GM23338 (cell line): Measurements from ENCODE around the gene PGBD5. TPM values are rescaled to one million over a fixed set of nuclear protein-coding genes. Genes with fewer than 3 reads are reported as not detected.
"Not testable (repeated sequence)": the region's sequence is repeated elsewhere in the genome, so short reads cannot be mapped to it uniquely, and the experiment has no call there.

Source experiments
- ATAC-seq: fragments of 200-7000 bp; cut with Tn5 transposase; 3 replicates; pipeline ENCODE4 v1.9.1; 2020
- DNase-seq: peaks from one replicate; pipeline ENCODE4 v3.0.0-alpha.2; 2015; ENCODE audit warnings: low spot score
- H2AFZ ChIP-seq: fragments of 200-600 bp; sonication (generic); 2 replicates; pipeline ENCODE4 v1.8.0; 2016; ENCODE audit warnings: antibody characterized with exemption, mild to moderate bottlenecking, moderate library complexity
- H3F3A ChIP-seq: fragments of 200-600 bp; sonication (generic); replicated peaks from 2 replicates; pipeline ENCODE4 v1.8.0; 2017; ENCODE audit warnings: antibody characterized with exemption, mixed run types, low read depth
- H3K27ac ChIP-seq: fragments of 200-600 bp; sonication (generic); 2 replicates; pipeline ENCODE4 v1.6.1; 2016; ENCODE audit warnings: low read depth
- H3K27me3 ChIP-seq: fragments of 200-600 bp; sonication (generic); 2 replicates; pipeline ENCODE4 v1.8.0; 2016; ENCODE audit warnings: mild to moderate bottlenecking, mixed run types, moderate library complexity; ENCODE audit not compliant: insufficient read depth
- H3K36me3 ChIP-seq: fragments of 200-600 bp; sonication (generic); 2 replicates; pipeline ENCODE4 v1.8.0; 2016; ENCODE audit warnings: mild to moderate bottlenecking; ENCODE audit not compliant: insufficient read depth
- H3K4me1 ChIP-seq: fragments of 200-600 bp; sonication (generic); 2 replicates; pipeline ENCODE4 v1.8.0; 2016; ENCODE audit warnings: mild to moderate bottlenecking, moderate library complexity; ENCODE audit not compliant: insufficient read depth
- H3K4me2 ChIP-seq: fragments of 200-600 bp; sonication (generic); 2 replicates; pipeline ENCODE4 v1.7.1; 2017; ENCODE audit warnings: mixed run types
- H3K4me3 ChIP-seq: fragments of 200-600 bp; sonication (generic); 2 replicates; pipeline ENCODE4 v1.6.1; 2016; ENCODE audit warnings: mixed run types
- H3K79me2 ChIP-seq: fragments of 200-600 bp; sonication (generic); replicated peaks from 2 replicates; pipeline ENCODE4 v1.8.0; 2017; ENCODE audit warnings: mild to moderate bottlenecking; ENCODE audit not compliant: insufficient read depth
- H3K9me2 ChIP-seq: fragments of 200-600 bp; sonication (generic); 2 replicates; pipeline ENCODE4 v1.8.0; 2017; ENCODE audit not compliant: insufficient read depth
- H4K20me1 ChIP-seq: fragments of 200-600 bp; sonication (generic); replicated peaks from 2 replicates; pipeline ENCODE4 v1.8.0; 2017; ENCODE audit warnings: mild to moderate bottlenecking; ENCODE audit not compliant: insufficient read depth
- H3K27ac Mint-ChIP-seq: 2 replicates; pipeline ENCODE4 v1.8.0; 2020; ENCODE audit warnings: inconsistent platforms, mild to moderate bottlenecking, moderate library complexity, mixed read lengths
- H3K27me3 Mint-ChIP-seq: 3 replicates; pipeline ENCODE4 v1.8.0; 2022; ENCODE audit warnings: low read depth, mild to moderate bottlenecking, moderate library complexity, mixed read lengths, inconsistent platforms; ENCODE audit not compliant: insufficient read depth, poor library complexity
- H3K36me3 Mint-ChIP-seq: 3 replicates; pipeline ENCODE4 v1.8.0; 2021; ENCODE audit warnings: low read depth, mild to moderate bottlenecking, inconsistent platforms, moderate library complexity, mixed read lengths
- H3K4me1 Mint-ChIP-seq: 3 replicates; pipeline ENCODE4 v1.8.0; 2020; ENCODE audit warnings: mild to moderate bottlenecking, inconsistent platforms, mixed read lengths
- H3K4me3 Mint-ChIP-seq: 3 replicates; pipeline ENCODE4 v1.8.0; 2021; ENCODE audit warnings: moderate library complexity, mild to moderate bottlenecking, inconsistent platforms, mixed read lengths
- H3K9me3 Mint-ChIP-seq: 3 replicates; pipeline ENCODE4 v1.8.0; 2020; ENCODE audit warnings: moderate library complexity, mild to moderate bottlenecking, inconsistent platforms, mixed read lengths
- CREB1 ChIP-seq: fragments of 250-450 bp; sonication (Bioruptor Pico); IDR thresholded peaks from 2 replicates; pipeline ENCODE4 v1.5.0; 2020; ENCODE audit warnings: low read depth, mild to moderate bottlenecking, moderate library complexity
- EZH2phosphoT487 ChIP-seq: fragments of 200-600 bp; sonication (generic); IDR thresholded peaks from one replicate; pipeline ENCODE4 v1.8.1; 2018; ENCODE audit warnings: antibody characterized with exemption; ENCODE audit not compliant: unreplicated experiment
- JUNB ChIP-seq: IDR thresholded peaks from one replicate; pipeline ENCODE4 v1.6.1; 2016; ENCODE audit warnings: antibody characterized with exemption; ENCODE audit not compliant: unreplicated experiment
- POLR2AphosphoS5 ChIP-seq: IDR thresholded peaks from 2 replicates; pipeline ENCODE4 v1.6.1; 2016; ENCODE audit warnings: antibody characterized with exemption, low read depth
- long read RNA-seq: library from polyadenylated mRNA; unstranded; transcript quantifications from one replicate; pipeline ENCODE4 v2.0.0, GENCODE V29; 2020; ENCODE audit not compliant: unreplicated experiment
- polyA plus RNA-seq: library from polyadenylated mRNA; unstranded; fragments of >200 nt; fragmentation: Nextera tagmentation; extraction: Ambion mirVana; gene quantifications from 2 replicates; pipeline ENCODE4 v1.2.1, GENCODE V29; 2016
- total RNA-seq: library from RNA; depleted of rRNA; stranded (reverse); fragments of >200 nt; shearing (Covaris generic); gene quantifications from 2 replicates; pipeline ENCODE4 v1.2.3, GENCODE V29; 2014; rRNA removed
- TF ChIP-seq, protein P1 (sequence below): IDR thresholded peaks from one replicate; pipeline ENCODE4 v1.6.1; 2018; ENCODE audit warnings: antibody characterized with exemption; ENCODE audit not compliant: unreplicated experiment

PGBD5 gene
- total RNA-seq (16.6 and 17.0 TPM in 2 replicates), polyA plus RNA-seq (3.4 and 3.9 TPM in 2 replicates)
- long read RNA-seq, partial matches to known transcripts: 2 of 2 reads
- long read RNA-seq, other reads (novel, unspliced or antisense): 0 of 2 reads

DNA sequence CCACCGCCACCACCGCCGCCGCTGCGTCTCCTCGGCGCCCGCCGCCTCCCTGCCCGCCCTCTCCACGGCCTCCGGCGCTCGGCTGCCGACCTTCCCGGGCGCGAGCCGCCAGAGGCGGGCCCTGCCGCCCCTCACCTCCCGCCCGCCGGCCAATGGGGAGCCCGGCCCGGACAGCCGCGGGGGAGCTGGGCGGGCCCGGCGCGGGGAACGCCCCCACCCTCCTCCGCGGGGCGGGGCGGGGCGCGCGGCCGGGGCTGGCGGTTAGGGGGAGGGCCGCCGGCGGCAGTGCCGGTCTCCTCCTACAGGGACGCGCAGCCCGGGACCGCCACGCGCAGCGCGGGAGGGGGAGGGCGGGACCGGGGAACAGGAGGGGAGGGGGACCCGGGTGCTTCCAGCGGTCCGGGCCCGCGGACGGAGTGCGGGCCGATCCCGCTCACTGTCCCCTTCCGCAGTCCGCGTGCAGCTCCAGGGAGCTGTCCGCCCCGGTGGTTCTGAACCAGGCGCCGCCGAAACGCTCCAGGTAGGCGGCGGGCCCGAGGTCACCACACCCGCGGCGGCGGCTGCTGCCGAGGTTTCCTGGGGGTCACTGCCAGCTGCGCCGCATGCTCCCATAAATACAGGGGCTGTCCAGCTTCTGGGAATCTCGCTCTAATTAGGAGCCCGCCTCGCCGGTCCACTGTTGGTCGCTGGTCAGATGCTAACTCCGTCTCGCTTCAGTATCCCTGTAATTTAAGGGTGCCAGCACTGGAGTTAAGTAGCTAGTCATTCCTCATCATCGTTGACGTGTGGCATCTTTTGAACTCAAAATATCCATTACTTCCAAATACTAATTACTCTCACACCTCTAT, at the start of gene PGBD5:
TSS of gene PGBD5 (minus strand) at position 87 of the 848 bp plus-strand sequence. CDS start 404 bp downstream, outside the sequence.
- Histone ChIP-seq H3K4me3 (peak within 1 kb of the TSS; percentile 68), H3F3A (peaks cover 2% of the 10 kb centered on the region; the same call in 1 of the 2 replicates), H3K4me1 (peaks cover 55% of the 10 kb centered on the region), H3K79me2 (peaks cover 39% of the 10 kb centered on the region), H3K27me3 (peaks cover 20% of the 10 kb centered on the region), H3K36me3 (no peaks in the 10 kb centered on the region), H3K4me2 (peak within 1 kb of the TSS; percentile 94), H2AFZ (peak within 1 kb of the TSS; percentile 43; the same call in 1 of the 2 replicates), H3K27ac (peak within 1 kb of the TSS; percentile 80; the same call in 1 of the 2 replicates), H3K9me2 (no peaks in the 10 kb centered on the region), H4K20me1 (peaks cover 16% of the 10 kb centered on the region)
- Mint-ChIP-seq H3K27me3 (peaks cover 30% of the 10 kb centered on the region), H3K4me3 (peak within 1 kb of the TSS; percentile 89), H3K4me1 (peaks cover 63% of the 10 kb centered on the region), H3K36me3 (peaks cover 7% of the 10 kb centered on the region), H3K27ac (peak within 1 kb of the TSS; percentile 61), H3K9me3 (no peaks in the 10 kb centered on the region; the same call in 2 of the 3 replicates)
- DNase-seq: peak; percentile 86
- TF ChIP-seq EZH2phosphoT487 (no peak), JUNB (no peak), CREB1 (CRISPR knock-in tag) (no peak), POLR2AphosphoS5 (peak; percentile 57)
- TF ChIP-seq, protein P1, sequence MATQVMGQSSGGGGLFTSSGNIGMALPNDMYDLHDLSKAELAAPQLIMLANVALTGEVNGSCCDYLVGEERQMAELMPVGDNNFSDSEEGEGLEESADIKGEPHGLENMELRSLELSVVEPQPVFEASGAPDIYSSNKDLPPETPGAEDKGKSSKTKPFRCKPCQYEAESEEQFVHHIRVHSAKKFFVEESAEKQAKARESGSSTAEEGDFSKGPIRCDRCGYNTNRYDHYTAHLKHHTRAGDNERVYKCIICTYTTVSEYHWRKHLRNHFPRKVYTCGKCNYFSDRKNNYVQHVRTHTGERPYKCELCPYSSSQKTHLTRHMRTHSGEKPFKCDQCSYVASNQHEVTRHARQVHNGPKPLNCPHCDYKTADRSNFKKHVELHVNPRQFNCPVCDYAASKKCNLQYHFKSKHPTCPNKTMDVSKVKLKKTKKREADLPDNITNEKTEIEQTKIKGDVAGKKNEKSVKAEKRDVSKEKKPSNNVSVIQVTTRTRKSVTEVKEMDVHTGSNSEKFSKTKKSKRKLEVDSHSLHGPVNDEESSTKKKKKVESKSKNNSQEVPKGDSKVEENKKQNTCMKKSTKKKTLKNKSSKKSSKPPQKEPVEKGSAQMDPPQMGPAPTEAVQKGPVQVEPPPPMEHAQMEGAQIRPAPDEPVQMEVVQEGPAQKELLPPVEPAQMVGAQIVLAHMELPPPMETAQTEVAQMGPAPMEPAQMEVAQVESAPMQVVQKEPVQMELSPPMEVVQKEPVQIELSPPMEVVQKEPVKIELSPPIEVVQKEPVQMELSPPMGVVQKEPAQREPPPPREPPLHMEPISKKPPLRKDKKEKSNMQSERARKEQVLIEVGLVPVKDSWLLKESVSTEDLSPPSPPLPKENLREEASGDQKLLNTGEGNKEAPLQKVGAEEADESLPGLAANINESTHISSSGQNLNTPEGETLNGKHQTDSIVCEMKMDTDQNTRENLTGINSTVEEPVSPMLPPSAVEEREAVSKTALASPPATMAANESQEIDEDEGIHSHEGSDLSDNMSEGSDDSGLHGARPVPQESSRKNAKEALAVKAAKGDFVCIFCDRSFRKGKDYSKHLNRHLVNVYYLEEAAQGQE: peak; percentile 95
- ATAC-seq: peak; percentile 53

DNA sequence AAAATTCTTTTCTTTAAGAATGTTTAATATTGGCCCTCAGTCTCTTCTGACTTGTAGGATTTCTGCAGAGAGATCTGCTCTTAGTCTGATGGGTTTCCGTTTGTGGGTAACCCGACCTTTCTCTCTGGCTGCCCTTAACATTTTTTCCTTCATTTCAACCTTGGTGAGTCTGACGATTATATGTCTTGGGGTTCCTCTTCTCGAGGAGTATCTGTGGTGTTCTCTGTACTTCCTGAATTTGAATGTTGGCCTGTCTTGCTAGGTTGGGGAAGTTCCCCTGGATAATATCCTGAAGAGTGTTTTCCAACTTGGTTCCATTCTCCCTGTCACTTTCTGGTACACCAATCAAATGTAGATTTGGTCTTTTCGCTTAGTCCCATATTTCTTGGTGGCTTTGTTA, 48.8 kb upstream of the PGBD5 start:
- not testable (repeated sequence) for H3K27me3 Mint-ChIP-seq, H3K27ac Mint-ChIP-seq, DNase-seq, H3K4me1 ChIP-seq, H3K4me1 Mint-ChIP-seq, ATAC-seq, H3K27ac ChIP-seq, H3K4me3 ChIP-seq, H3K36me3 Mint-ChIP-seq, H2AFZ ChIP-seq, H3K4me2 ChIP-seq, H3K79me2 ChIP-seq, H3K27me3 ChIP-seq, H3K9me2 ChIP-seq, H4K20me1 ChIP-seq, H3K4me3 Mint-ChIP-seq, H3K36me3 ChIP-seq, H3F3A ChIP-seq
- H3K9me3 Mint-ChIP-seq: peaks cover 14% of the 10 kb centered on the region; the same call in 2 of the 3 replicates

DNA sequence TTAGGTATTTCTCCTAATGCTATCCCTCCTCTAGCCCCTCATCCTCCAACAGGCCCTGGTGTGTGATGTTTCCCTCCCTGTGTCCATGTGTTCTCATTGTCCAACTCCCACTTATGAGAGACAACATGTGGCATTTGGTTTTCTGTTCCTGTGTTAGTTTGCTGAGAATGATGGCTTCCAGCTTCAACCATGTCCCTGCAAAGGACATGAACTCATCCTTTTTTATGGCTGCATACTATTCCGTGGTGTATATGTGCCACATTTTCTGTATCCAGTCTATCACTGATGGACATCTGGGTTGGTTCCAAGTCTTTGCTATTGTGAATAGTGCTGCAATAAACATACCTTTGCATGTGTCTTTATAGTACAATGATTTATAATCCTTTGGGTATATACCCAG, 44.6 kb upstream of the PGBD5 start:
- not testable (repeated sequence) for H3K27ac ChIP-seq, H2AFZ ChIP-seq, H3K79me2 ChIP-seq, ATAC-seq, H3K9me2 ChIP-seq, H4K20me1 ChIP-seq, H3K4me2 ChIP-seq, H3K27me3 Mint-ChIP-seq, H3F3A ChIP-seq, H3K4me3 Mint-ChIP-seq, H3K4me1 ChIP-seq, H3K4me1 Mint-ChIP-seq, H3K27me3 ChIP-seq, H3K4me3 ChIP-seq, DNase-seq, H3K36me3 ChIP-seq, H3K27ac Mint-ChIP-seq
- peaks cover 30% of the 10 kb centered on the region for H3K9me3 Mint-ChIP-seq
- peaks cover 18% of the 10 kb centered on the region; the same call in 2 of the 3 replicates for H3K36me3 Mint-ChIP-seq
